Esophagus muscularis mucosa (tissue), 4 donors: ENCODE data around the gene ZDHHC22. TPM values are rescaled to one million over a fixed set of nuclear protein-coding genes. Genes with fewer than 3 reads are reported as not detected.

ENCODE experiments used
- DNase-seq: peaks from one replicate; pipeline ENCODE4 v3.0.0-alpha.2; 2017; ENCODE audit errors: extremely low spot score
- H3K27ac ChIP-seq, 4 donors: fragments of 200-600 bp; sonication (generic); replicated peaks in 1 of 4; 1 replicate in 3 of 4; 2 replicates in 1 of 4; pipeline ENCODE4 v1.5.1; 2016 to 2019; ENCODE audit warnings: mild to moderate bottlenecking in 1 of 4
- H3K27me3 ChIP-seq, 4 donors: fragments of 200-600 bp; sonication (generic); one replicate each; pipeline versions ENCODE4 v1.5.1 to v1.6.0; 2016 to 2019
- H3K36me3 ChIP-seq, 4 donors: fragments of 200-600 bp; sonication (generic); one replicate each; pipeline ENCODE4 v1.5.1; 2016 to 2019
- H3K4me1 ChIP-seq, 4 donors: fragments of 200-600 bp; sonication (generic); one replicate each; pipeline ENCODE4 v1.5.1; 2016 to 2019
- H3K4me3 ChIP-seq, 4 donors: fragments of 200-600 bp; sonication (generic); 1 replicate in 2 of 4; 2 replicates in 2 of 4; pipeline ENCODE4 v1.5.1; 2016 to 2019; ENCODE audit warnings: mild to moderate bottlenecking in 4 of 4, moderate library complexity in 1 of 4
- H3K9me3 ChIP-seq, 4 donors: fragments of 200-600 bp; sonication (generic); 1 replicate in 3 of 4; 2 replicates in 1 of 4; pipeline ENCODE4 v1.5.1; 2016 to 2019
- EP300 ChIP-seq: sonication (generic); formaldehyde crosslinking; IDR thresholded peaks from one replicate; pipeline ENCODE4 v1.6.1; 2017; ENCODE audit warnings: antibody characterized with exemption
- POLR2A ChIP-seq: fragments of 450-650 bp; IDR thresholded peaks from one replicate; pipeline ENCODE4 v1.6.1; 2017; ENCODE audit warnings: antibody characterized with exemption, moderate library complexity, mild to moderate bottlenecking, low read depth
- POLR2AphosphoS5 ChIP-seq, 2 donors: sonication (generic); formaldehyde crosslinking; IDR thresholded peaks; one replicate each; pipeline ENCODE4 v1.6.1; 2017; ENCODE audit warnings: antibody characterized with exemption in 2 of 2
- WGBS: methylation state at CpG from one replicate; pipeline ENCODE4 v1.1.5; 2018; 5-methylcytosine and 5-hydroxymethylcytosine counted together
- intact Hi-C: fragments of 100-400 bp; cut with DNase I; formaldehyde crosslinking; loops from one replicate; pipeline ENCODE4 v1.15.1; 2023
- total RNA-seq, 4 donors: library from RNA; depleted of rRNA; stranded (reverse); fragments of >200 nt; gene quantifications; one replicate each; pipeline versions ENCODE4 v1.1.0 to v1.2.1, GENCODE V29; 2016
- TF ChIP-seq, protein P1 (sequence below), 3 experiments: fragments of 200-600 bp in 2 of 3; fragments of 450-650 bp in 1 of 3; sonication (generic) in 2 of 3; IDR thresholded peaks; one replicate each; pipeline ENCODE4 v1.5.1; 2017 to 2019; ENCODE audit warnings: antibody characterized with exemption in 3 of 3, mild to moderate bottlenecking in 2 of 3, moderate library complexity in 1 of 3

ZDHHC22 gene
- total RNA-seq, 4 donors from 2014 or later = 0.13 TPM; not detected in 3

DNA sequence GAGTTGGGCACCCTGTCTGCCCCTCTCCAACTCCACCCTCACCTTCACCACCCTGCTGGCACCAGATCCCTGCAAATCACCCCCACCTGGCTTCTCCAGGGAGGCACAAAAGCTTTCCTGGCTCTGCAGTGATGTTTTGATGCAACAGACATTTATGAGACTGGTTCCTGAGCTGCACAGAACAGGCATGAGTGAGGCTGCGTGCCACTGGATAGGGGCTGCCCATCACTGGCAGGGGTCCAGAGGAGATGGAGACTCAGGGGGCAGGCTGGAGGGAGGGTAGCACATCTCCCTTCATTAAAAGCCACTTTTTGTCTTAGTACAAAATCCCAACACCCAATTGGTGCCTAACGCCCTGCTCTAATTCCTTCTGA lies 17.3 kb upstream of the ZDHHC22 start:
- H3K36me3 ChIP-seq = no peaks in the 10 kb centered on the region
- no peak for TF ChIP-seq POLR2AphosphoS5 (IDR thresholded peaks at IDR 0.05)
- no peak for TF ChIP-seq EP300
- TF ChIP-seq, protein P1, sequence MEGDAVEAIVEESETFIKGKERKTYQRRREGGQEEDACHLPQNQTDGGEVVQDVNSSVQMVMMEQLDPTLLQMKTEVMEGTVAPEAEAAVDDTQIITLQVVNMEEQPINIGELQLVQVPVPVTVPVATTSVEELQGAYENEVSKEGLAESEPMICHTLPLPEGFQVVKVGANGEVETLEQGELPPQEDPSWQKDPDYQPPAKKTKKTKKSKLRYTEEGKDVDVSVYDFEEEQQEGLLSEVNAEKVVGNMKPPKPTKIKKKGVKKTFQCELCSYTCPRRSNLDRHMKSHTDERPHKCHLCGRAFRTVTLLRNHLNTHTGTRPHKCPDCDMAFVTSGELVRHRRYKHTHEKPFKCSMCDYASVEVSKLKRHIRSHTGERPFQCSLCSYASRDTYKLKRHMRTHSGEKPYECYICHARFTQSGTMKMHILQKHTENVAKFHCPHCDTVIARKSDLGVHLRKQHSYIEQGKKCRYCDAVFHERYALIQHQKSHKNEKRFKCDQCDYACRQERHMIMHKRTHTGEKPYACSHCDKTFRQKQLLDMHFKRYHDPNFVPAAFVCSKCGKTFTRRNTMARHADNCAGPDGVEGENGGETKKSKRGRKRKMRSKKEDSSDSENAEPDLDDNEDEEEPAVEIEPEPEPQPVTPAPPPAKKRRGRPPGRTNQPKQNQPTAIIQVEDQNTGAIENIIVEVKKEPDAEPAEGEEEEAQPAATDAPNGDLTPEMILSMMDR (IDR thresholded peaks at IDR 0.05) = no peak
- no peak for TF ChIP-seq POLR2A
- H3K27me3 ChIP-seq = peaks cover 0 to 24% (median 0%) of the 10 kb centered on the region in 4 donors
- intact Hi-C loops = no loop called here
- 64% methylated on average over 2 of the region's 2 CpGs for WGBS
- no peak for DNase-seq
- no peak overlapping the region for H3K27ac ChIP-seq
- H3K4me1 ChIP-seq = peaks cover 3 to 15% (median 14%) of the 10 kb centered on the region in 4 donors
- H3K4me3 ChIP-seq = peak overlapping the region in 1 of 4 donors; percentile 22
- H3K9me3 ChIP-seq = no peaks in the 10 kb centered on the region

DNA sequence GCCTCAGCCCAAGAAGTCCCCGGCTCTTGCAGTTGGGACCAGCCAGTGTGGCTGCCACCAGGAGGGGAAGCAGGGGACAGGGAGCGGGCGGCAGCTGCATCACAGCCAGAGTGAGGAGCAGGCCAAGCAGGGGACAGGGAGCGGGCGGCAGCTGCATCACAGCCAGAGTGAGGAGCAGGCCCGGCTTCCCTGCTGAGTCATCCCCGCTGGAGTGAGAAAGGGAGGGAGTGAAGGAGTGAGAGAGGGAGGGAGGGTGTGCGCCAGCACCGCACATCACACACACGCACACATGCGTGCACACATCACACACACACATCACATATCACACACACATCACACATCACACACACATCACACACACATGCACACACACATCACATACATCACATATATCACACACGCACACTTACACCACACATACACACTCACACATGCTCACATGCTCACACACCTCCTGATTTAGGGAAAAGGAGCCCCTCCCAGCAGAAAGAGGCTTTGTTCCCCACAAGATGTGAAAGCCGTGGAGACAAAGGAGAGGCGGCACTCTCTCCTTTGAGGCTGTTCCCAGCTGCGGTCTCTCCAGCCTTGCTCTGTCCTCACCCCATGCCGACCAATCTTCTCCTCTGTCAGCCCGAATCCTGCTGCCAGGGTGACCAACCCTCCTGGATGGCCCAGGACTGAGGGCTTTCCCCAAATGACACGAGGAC lies 16.7 kb upstream of the ZDHHC22 start:
- Histone ChIP-seq H3K36me3 (no peaks in the 10 kb centered on the region), H3K4me1 (peaks cover 3 to 15% (median 14%) of the 10 kb centered on the region in 4 donors), H3K9me3 (no peaks in the 10 kb centered on the region), H3K27me3 (peaks cover 0 to 29% (median 0%) of the 10 kb centered on the region in 4 donors), H3K27ac (no peak overlapping the region), H3K4me3 (peak overlapping the region in 1 of 4 donors; percentile 22)
- DNase-seq = no peak
- intact Hi-C loops = no loop called here
- WGBS = 19% methylated on average over 16 of the region's 18 CpGs
- TF ChIP-seq EP300 (no peak), POLR2A (no peak), POLR2AphosphoS5 (IDR thresholded peaks at IDR 0.05) (no peak)
- TF ChIP-seq, protein P1 (IDR thresholded peaks at IDR 0.05) = no peak

DNA sequence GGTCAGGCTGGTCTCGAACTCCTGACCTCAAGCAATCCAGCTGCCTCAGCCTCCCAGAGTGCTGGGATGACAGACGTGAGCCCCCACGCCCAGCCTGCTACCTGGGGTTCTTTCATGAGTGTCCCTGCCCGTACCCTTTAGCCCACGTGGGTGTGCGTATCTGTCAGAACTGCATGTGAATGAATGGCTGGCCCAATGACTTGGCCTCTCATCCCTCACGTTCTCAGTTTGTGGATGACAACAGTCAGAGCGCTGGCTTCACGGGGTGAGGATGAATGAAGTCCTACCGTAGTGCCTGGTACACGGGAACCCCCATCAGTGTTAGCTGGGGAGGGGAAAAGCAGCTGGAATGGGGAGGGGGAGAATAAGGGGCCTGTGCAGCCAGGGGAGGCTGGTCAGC lies 16.1 kb upstream of the ZDHHC22 start:
- H3K9me3 ChIP-seq = no peaks in the 10 kb centered on the region
- no peak for DNase-seq
- intact Hi-C loops = no loop called here
- no peaks in the 10 kb centered on the region for H3K36me3 ChIP-seq
- 65% methylated on average over 11 of the region's 11 CpGs for WGBS
- H3K27ac ChIP-seq = no peak overlapping the region
- TF ChIP-seq POLR2A (no peak), EP300 (no peak), POLR2AphosphoS5 (IDR thresholded peaks at IDR 0.05) (no peak)
- TF ChIP-seq, protein P1 (IDR thresholded peaks at IDR 0.05) = no peak
- no peak overlapping the region for H3K4me3 ChIP-seq
- peaks cover 0 to 35% (median 0%) of the 10 kb centered on the region in 4 donors for H3K27me3 ChIP-seq
- peaks cover 3 to 15% (median 14%) of the 10 kb centered on the region in 4 donors for H3K4me1 ChIP-seq

DNA sequence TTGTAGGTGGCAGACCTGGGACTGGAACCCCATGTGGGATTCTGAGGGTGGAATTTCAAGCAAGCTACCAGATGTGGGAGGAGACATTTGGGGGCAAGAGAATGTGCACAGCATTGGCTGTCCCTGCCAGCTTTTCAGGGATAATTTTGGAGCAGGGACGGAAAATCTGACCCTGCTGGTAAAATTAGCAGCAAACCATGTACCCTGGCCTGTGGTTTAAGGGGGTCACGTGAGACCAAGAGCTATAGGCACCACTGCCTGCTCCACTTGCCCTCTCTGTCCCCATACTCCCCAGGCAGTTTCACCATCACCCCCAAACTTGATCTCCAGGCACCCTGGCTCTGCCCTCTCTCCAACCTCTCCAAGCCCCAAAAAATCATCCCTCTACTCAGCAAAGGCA lies 13.5 kb upstream of the ZDHHC22 start:
- intact Hi-C loops = no loop called here
- Histone ChIP-seq H3K36me3 (no peaks in the 10 kb centered on the region), H3K4me3 (no peak overlapping the region), H3K9me3 (no peaks in the 10 kb centered on the region), H3K4me1 (peaks cover 3 to 15% (median 14%) of the 10 kb centered on the region in 4 donors), H3K27me3 (peaks cover 0 to 40% (median 0%) of the 10 kb centered on the region in 4 donors), H3K27ac (no peak overlapping the region)
- TF ChIP-seq, protein P1 (IDR thresholded peaks at IDR 0.05) = no peak
- TF ChIP-seq EP300 = no peak
- no peak for TF ChIP-seq POLR2A
- TF ChIP-seq POLR2AphosphoS5 (IDR thresholded peaks at IDR 0.05) = no peak
- DNase-seq = no peak
- WGBS = 47% methylated on average over 2 of the region's 2 CpGs

DNA sequence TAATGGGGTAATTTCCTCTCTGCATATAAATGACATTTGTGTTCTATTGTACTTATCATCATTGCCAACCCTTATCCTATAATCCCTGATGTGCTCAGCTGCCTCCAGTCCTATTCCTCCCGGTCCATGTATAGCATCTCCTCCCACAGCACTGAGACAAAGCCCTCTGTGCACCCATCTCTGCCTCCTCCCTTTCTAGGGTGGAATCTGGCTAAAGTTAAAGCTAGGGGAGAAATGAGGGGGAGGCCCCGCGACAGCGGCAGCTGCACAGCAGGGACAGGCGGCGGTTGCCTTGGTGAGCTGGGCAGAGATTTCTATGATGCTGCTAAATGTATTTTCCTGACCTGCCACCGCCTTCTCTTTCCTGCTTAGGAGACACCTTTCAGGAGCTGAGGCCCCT lies 12.8 kb upstream of the ZDHHC22 start:
- Histone ChIP-seq H3K36me3 (no peaks in the 10 kb centered on the region), H3K4me3 (no peak overlapping the region), H3K27ac (no peak overlapping the region), H3K27me3 (peaks cover 0 to 40% (median 0%) of the 10 kb centered on the region in 4 donors), H3K9me3 (no peaks in the 10 kb centered on the region), H3K4me1 (peaks cover 3 to 15% (median 14%) of the 10 kb centered on the region in 4 donors)
- WGBS = 57% methylated on average over 7 of the region's 7 CpGs
- DNase-seq = no peak
- intact Hi-C loops = loop anchor here (5.0 kb wide), 1 partner anchor 163 kb away; no protein-coding TSS in a partner anchor
- TF ChIP-seq POLR2AphosphoS5 (IDR thresholded peaks at IDR 0.05) = no peak
- no peak for TF ChIP-seq EP300
- TF ChIP-seq POLR2A = no peak
- TF ChIP-seq, protein P1 (IDR thresholded peaks at IDR 0.05) = no peak
